Activated naive CD8-positive, alpha-beta T cell treated with anti-CD3 and anti-CD28 coated beads, Interleukin-2, amount 50 U/mL, for 24 hours (primary cell): ENCODE measurements around the gene CSN1S1.
A peak's percentile ranks its signal among the peaks of the same experiment; 100 is the strongest.
"Not testable (repeated sequence)": the region's sequence is repeated elsewhere in the genome, so short reads cannot be mapped to it uniquely, and the experiment has no call there.

Experiments used
- ATAC-seq: fragments of 150-1000 bp; cut with Tn5 transposase; one replicate; pipeline ENCODE4 v1.10.0; 2021
- DNase-seq: peaks from one replicate; pipeline ENCODE4 v3.0.0; 2021
- H3K27ac Mint-ChIP-seq: one replicate; pipeline ENCODE4 v1.8.0; 2021; ENCODE audit warnings: mild to moderate bottlenecking, mixed read lengths
- H3K27me3 Mint-ChIP-seq: one replicate; pipeline ENCODE4 v1.8.0; 2021; ENCODE audit warnings: mixed read lengths
- H3K36me3 Mint-ChIP-seq: one replicate; pipeline ENCODE4 v1.8.0; 2021; ENCODE audit warnings: low read depth, mixed read lengths
- H3K4me1 Mint-ChIP-seq: one replicate; pipeline ENCODE4 v1.8.0; 2021; ENCODE audit warnings: mixed read lengths
- H3K4me3 Mint-ChIP-seq: one replicate; pipeline ENCODE4 v1.8.0; 2021; ENCODE audit warnings: mild to moderate bottlenecking, moderate library complexity, mixed read lengths
- H3K9me3 Mint-ChIP-seq: one replicate; pipeline ENCODE4 v1.8.0; 2021; ENCODE audit warnings: mixed read lengths

CSN1S1 gene, protein sequence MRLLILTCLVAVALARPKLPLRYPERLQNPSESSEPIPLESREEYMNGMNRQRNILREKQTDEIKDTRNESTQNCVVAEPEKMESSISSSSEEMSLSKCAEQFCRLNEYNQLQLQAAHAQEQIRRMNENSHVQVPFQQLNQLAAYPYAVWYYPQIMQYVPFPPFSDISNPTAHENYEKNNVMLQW

DNA sequence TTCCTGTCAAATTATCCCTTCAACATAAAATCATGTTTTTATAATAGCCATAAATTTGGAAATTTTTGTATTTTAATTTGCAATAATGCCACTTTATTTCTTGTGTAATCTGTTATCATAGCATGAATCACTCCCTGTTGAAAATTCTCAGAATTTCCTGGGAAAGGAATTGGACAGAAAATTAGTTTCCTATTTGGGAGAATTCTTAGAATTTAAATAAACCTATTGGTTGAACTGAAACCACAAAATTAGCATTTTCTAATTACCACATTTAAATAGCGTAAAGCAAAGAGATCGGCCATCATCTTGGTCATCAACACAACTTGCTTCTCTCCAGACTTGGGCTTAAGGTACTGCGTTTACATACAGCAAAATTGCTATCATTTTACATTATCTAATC lies at the start of gene CSN1S1:
TSS of gene CSN1S1 (plus strand) at position 301 of the 400 bp plus-strand sequence. CDS start 1,488 bp downstream, outside the sequence.
- Mint-ChIP-seq H3K27ac (no peak within 1 kb of the TSS), H3K36me3 (no peaks in the 10 kb centered on the region), H3K27me3 (no peaks in the 10 kb centered on the region), H3K4me3 (no peak within 1 kb of the TSS), H3K9me3 (no peaks in the 10 kb centered on the region), H3K4me1 (no peaks in the 10 kb centered on the region)
- DNase-seq (no peak), ATAC-seq (no peak)

DNA sequence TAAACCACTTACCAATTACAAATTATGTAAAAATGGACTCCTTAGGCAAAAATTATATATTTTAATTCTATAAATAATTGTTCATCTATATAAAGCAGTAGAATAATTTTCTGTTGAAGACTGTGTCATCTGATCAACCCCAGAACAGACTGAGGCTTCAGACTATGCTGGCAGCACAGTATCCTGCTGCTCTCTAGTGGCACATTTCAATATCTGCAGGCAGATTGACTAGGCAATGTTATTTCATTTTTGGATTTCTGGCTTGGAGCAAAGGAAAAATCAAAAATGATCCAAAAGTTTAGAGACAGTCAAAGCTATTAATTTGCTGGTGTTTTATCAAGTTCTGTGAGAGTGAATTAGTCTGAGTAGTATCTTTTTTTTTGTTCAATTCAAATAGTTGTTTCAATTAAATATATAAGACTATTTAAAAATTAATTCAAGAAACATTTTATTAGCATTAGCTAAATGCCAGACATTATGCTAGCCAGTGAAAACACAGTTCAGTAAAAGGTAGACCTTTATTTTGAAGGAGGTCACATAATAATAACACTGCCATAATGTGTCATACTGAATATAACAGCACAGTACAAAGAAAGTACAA lies 49.6 kb upstream of the CSN1S1 start:
- Mint-ChIP-seq H3K4me3 (no peak overlapping the region), H3K9me3 (no peaks in the 10 kb centered on the region), H3K27ac (no peak overlapping the region), H3K36me3 (no peaks in the 10 kb centered on the region), H3K4me1 (no peaks in the 10 kb centered on the region), H3K27me3 (no peaks in the 10 kb centered on the region)
- no peak for ATAC-seq
- peak; percentile 6 for DNase-seq

DNA sequence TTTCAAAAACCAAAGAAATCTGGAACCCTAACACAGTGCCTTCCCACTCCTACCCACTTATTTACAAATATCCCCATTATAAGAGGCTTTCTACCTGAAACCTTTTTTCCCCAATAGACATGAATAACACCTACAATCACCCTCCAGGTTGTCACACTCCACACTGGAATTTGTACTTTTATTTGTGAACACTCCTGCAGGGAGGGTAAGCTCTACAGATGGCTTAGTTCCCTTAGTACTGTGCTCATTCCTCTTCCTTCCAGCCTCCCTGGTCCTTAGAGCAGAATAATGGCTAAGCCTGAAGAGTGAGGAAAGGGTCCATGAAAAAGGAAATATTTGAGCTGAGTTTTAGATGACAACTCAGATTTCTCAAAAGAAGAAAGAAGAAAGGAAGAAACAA lies 48.7 kb upstream of the CSN1S1 start:
- Mint-ChIP-seq H3K9me3 (no peaks in the 10 kb centered on the region), H3K27me3 (no peaks in the 10 kb centered on the region), H3K4me3 (no peak overlapping the region), H3K4me1 (no peaks in the 10 kb centered on the region), H3K36me3 (no peaks in the 10 kb centered on the region), H3K27ac (no peak overlapping the region)
- DNase-seq (no peak), ATAC-seq (no peak)

DNA sequence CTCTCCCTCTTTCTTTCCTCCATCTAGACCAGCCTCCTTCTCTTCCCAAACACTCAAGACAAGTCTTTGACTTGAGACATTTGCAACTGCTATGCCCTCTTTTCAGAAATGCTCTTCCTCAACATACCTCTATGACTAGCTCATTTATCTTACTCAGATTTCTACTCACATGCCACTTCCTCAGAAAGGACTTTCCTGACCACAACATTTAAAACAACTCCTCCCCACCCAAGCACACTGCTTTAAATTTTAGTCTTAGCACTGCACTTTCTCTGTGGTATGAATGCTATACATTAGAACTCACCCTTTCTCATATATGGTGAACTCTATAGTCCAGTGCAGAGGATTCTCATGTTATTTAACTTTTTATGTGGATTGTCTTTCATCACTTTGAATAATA lies 42.5 kb upstream of the CSN1S1 start:
- H3K9me3 Mint-ChIP-seq: no peaks in the 10 kb centered on the region
- H3K4me3 Mint-ChIP-seq: no peak overlapping the region
- no peak for DNase-seq
- peaks cover 4% of the 10 kb centered on the region for H3K27me3 Mint-ChIP-seq
- ATAC-seq: no peak
- no peak overlapping the region for H3K27ac Mint-ChIP-seq
- H3K36me3 Mint-ChIP-seq: no peaks in the 10 kb centered on the region
- peaks cover 2% of the 10 kb centered on the region for H3K4me1 Mint-ChIP-seq

DNA sequence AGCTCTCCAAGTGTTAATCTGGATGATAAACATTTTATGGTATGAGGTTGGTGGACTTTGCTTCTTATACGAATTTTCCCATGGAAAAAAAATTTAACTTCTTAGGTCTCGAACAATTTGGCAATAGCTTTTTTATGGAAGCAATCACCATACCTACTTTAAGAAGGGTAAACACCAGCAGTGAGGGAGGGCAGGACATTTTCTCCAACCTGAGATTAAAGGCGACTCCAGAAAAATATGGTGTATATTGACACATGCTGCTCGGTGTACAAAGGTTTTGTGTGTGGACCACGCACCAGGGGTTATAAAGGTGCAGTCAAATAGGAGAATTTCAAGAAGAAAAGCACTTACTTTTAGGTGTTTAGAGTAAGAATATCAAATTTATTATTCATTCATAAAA lies 36.7 kb upstream of the CSN1S1 start:
- Mint-ChIP-seq H3K27ac (no peak overlapping the region), H3K4me3 (no peak overlapping the region), H3K4me1 (no peaks in the 10 kb centered on the region), H3K36me3 (no peaks in the 10 kb centered on the region), H3K27me3 (peaks cover 3% of the 10 kb centered on the region), H3K9me3 (no peaks in the 10 kb centered on the region)
- DNase-seq (no peak), ATAC-seq (no peak)

DNA sequence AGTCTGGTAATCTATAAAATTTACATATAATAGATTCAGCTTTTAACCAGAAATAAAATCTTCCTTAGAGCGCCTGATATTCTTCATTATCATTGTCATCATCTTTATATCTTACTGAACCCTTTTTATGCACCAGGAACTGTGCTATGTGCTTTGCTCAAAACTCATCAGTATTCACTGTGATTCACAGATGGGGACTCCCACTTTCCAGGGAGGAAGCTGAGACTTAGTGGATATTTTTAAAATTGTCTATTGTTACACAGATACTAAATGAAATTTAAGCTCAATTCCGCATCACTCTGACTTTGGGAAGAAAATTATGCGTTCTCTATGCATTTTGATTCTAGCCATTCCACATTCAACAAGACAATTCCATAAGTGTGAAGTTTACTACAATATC lies 36.1 kb upstream of the CSN1S1 start:
- no peaks in the 10 kb centered on the region for H3K36me3 Mint-ChIP-seq
- no peak for ATAC-seq
- H3K4me3 Mint-ChIP-seq: no peak overlapping the region
- no peaks in the 10 kb centered on the region for H3K9me3 Mint-ChIP-seq
- H3K27ac Mint-ChIP-seq: no peak overlapping the region
- peaks cover 3% of the 10 kb centered on the region for H3K27me3 Mint-ChIP-seq
- DNase-seq: no peak
- H3K4me1 Mint-ChIP-seq: no peaks in the 10 kb centered on the region

DNA sequence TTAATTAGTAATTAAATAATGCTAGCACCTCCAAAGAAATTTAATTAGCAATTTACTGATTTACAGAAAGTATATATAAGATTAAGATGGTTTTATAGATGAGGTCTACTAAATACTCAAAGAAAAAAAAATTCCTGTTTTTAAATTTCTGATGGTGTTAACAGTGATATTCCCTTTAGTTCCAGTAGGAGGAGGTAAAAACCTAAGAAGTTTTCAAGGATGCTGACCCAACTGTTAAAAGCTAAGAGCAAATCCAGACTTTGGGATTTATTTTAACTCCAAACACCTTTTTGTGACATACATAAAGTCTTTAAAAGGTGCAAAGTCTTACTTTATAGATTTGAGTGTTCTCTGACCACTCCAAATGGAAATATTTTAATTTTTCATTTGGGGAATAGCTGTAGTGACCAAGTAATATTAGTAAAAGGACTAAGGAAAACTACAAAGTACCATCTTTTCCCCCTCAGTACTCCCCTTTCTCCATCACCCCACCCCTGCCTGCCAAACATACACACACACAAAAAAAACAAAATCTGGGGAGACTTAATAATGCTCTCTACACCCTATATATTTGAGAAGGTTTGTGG lies 34.2 kb upstream of the CSN1S1 start:
- peaks cover 5% of the 10 kb centered on the region for H3K27me3 Mint-ChIP-seq

DNA sequence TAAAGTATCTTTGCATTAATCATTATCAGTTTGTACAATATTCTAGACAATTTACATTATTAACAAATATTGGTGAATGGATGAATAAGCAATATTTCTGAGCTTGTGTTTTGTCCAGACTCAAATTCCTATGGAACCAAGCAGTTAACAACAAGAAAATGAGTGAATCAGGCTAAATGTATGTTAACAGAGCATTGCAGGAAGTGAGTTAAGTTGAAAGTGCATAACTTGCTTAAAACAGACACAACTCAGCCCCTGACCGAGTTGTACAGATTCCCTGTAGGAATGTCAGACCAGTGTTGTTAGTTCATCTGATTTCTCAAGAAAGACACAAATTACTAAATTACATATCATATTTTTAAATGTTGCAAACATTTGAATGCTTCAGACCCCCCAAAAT lies 23.7 kb upstream of the CSN1S1 start:
- Mint-ChIP-seq H3K27ac (no peak overlapping the region), H3K27me3 (no peaks in the 10 kb centered on the region), H3K36me3 (no peaks in the 10 kb centered on the region), H3K4me3 (no peak overlapping the region), H3K4me1 (no peaks in the 10 kb centered on the region), H3K9me3 (no peaks in the 10 kb centered on the region)
- no peak for ATAC-seq
- no peak for DNase-seq

More for the DNA sequence above, 34.2 kb upstream of the CSN1S1 start:
- no peaks in the 10 kb centered on the region for H3K4me1 Mint-ChIP-seq
- H3K36me3 Mint-ChIP-seq: no peaks in the 10 kb centered on the region
- no peaks in the 10 kb centered on the region for H3K9me3 Mint-ChIP-seq
- ATAC-seq (no peak), DNase-seq (no peak)
- no peak overlapping the region for H3K4me3 Mint-ChIP-seq
- no peak overlapping the region for H3K27ac Mint-ChIP-seq

DNA sequence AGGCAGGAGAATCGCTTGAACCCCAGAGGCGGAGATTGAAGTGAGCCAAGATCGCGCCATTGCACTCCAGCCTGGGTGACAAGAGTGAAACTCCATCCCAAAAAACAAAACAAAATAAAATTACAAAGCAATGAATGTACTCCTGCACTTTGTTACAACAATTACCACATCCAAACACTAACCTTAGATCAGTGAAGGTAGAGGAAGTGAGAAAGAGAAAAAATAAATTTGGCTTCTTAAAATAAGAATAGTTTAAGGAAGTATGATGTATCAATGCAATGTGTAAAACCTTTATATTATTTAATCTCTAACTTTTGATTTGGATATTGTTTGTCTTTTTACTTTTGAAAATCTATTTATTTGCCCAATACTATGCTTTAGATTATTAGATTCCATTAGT lies 21.7 kb upstream of the CSN1S1 start:
- ATAC-seq: no peak
- H3K27ac Mint-ChIP-seq: no peak overlapping the region
- DNase-seq: no peak
- H3K4me1 Mint-ChIP-seq: no peaks in the 10 kb centered on the region
- H3K9me3 Mint-ChIP-seq: no peaks in the 10 kb centered on the region
- no peaks in the 10 kb centered on the region for H3K36me3 Mint-ChIP-seq
- peaks cover 3% of the 10 kb centered on the region for H3K27me3 Mint-ChIP-seq
- no peak overlapping the region for H3K4me3 Mint-ChIP-seq

DNA sequence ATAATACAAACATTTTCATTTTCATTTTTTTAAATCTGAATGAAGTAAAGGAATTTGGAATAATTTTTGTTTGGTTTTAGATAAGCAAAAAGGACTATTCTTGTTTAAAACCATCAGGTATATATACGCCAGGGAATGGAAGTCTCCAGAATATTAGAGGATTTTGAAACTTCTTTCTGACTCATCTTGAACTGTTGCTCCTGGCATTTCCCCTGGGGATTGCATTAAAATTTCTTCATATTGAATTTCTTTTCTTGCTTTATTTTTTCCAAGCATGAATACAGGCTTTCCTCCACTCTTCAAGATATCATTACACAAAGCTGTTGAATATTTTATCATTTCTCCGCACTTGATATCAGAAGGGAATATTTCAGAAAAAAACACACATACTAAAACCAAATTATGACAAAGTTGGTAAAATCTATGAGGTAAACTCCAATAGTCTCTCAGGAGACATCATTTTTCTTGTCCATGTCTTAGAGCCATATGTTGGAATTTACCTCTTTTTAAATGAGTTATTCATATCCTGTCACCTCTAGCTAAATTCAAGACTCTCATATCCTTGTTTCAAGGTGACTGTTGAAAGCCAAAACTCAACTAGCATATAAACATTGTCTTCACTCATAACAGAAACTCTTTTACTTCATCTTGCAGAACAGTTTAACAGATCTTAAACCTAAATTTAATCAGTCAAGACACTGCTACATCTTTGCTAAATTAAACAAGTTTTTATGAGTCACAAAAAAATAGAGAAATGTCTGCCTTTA lies 20.7 kb upstream of the CSN1S1 start:
- DNase-seq: no peak
- no peak for ATAC-seq
- no peaks in the 10 kb centered on the region for H3K4me1 Mint-ChIP-seq
- H3K4me3 Mint-ChIP-seq: no peak overlapping the region
- no peaks in the 10 kb centered on the region for H3K9me3 Mint-ChIP-seq
- no peaks in the 10 kb centered on the region for H3K36me3 Mint-ChIP-seq
- H3K27me3 Mint-ChIP-seq: peaks cover 3% of the 10 kb centered on the region
- H3K27ac Mint-ChIP-seq: no peak overlapping the region

DNA sequence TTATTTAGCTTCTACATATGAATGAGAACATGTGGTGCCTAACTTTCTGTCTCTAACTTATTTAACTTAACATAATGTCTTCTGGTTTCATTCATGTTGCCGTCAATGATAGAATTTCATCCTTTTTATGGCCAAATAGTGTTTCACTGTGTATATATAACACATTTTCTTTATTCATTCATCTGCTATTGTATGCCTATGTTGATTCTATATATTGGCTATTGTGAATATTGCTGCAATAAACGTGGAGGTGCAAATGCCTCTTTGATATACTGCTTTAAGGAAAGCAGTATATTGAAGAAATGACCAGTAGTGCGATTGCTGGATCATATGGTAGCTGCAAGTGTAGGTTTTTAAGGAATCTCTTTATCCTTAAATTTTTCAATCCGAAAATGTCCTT lies 10.0 kb upstream of the CSN1S1 start:
- Mint-ChIP-seq H3K9me3 (no peaks in the 10 kb centered on the region), H3K4me1 (no peaks in the 10 kb centered on the region), H3K27me3 (peaks cover 2% of the 10 kb centered on the region), H3K27ac (no peak overlapping the region), H3K36me3 (no peaks in the 10 kb centered on the region), H3K4me3 (no peak overlapping the region)
- no peak for DNase-seq
- ATAC-seq: no peak

DNA sequence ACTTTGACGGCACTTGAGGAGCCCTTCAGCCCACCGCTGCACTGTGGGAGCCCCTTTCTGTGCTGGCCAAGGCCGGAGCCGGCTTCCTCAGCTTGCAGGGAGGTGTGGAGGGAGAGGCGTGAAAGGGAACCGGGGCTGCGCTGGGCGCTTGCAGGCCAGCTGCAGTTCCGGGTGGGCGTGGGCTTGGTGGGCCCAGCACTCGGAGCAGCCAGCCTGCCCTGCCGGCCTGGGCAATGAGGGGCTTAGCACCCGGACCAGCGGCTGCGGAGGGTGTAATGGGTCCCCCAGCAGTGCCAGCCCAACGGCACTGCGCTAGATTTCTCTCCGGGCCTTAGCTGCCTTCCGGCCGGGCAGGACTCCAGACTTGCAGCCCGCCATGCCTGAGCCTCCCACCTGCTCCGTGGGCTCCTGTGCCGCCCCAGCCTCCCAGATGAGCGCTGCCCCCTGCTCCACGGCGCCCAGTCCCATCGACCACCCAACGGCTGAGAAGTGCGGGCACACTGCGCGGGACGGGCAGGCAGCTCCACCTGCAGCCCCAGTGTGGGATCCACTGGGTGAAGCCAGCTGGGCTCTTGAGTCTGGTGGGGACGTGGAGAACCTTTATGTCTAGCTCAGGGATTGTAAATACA lies 7.0 kb upstream of the CSN1S1 start:
- H3K36me3 Mint-ChIP-seq, H3K9me3 Mint-ChIP-seq, ATAC-seq, H3K27ac Mint-ChIP-seq, H3K4me1 Mint-ChIP-seq, H3K27me3 Mint-ChIP-seq, H3K4me3 Mint-ChIP-seq, DNase-seq: not testable (repeated sequence)

DNA sequence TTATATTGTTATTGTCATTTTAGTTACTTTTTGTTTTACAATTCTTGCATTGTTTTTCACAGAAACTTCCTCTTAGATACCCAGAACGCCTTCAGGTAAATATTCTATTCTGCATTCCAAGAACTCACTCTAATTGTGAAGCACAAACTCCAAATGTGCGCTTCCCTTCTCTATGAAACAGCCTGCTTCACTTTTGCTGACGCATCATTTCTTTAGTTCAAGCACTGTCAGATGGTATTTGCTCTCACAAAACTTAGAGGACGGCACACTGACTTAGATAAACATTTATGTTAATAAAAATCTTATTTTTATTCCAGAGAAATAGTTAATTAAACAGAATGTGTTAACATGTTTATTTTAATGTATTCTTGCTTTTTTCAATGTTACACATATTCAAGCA lies 3.3 kb downstream of the CSN1S1 start:
- no peaks in the 10 kb centered on the region for H3K9me3 Mint-ChIP-seq
- ATAC-seq: no peak
- no peaks in the 10 kb centered on the region for H3K27me3 Mint-ChIP-seq
- no peak overlapping the region for H3K27ac Mint-ChIP-seq
- H3K36me3 Mint-ChIP-seq: no peaks in the 10 kb centered on the region
- H3K4me1 Mint-ChIP-seq: no peaks in the 10 kb centered on the region
- no peak overlapping the region for H3K4me3 Mint-ChIP-seq
- DNase-seq: no peak

DNA sequence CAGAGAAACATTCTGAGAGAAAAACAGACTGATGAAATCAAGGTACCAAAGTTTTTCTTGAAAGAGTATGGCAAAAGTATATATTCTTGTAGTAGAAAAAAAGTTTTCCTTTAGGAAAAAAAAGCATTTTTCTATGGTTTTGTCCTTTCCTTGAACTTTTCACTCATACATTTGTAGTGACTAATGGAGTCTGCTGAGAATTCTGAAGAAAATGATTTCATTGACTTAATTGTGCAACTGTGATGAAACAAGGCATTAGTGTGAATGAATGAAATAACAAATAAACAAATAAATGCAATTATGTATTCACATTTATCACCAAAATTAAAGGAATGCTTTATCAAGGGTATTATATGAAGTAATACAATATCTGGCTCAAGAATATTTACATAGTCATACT lies 5.7 kb downstream of the CSN1S1 start:
- ATAC-seq (no peak), DNase-seq (no peak)
- no peaks in the 10 kb centered on the region for H3K27me3 Mint-ChIP-seq
- no peaks in the 10 kb centered on the region for H3K4me1 Mint-ChIP-seq
- H3K4me3 Mint-ChIP-seq: no peak overlapping the region
- no peaks in the 10 kb centered on the region for H3K36me3 Mint-ChIP-seq
- H3K9me3 Mint-ChIP-seq: no peaks in the 10 kb centered on the region
- H3K27ac Mint-ChIP-seq: no peak overlapping the region

DNA sequence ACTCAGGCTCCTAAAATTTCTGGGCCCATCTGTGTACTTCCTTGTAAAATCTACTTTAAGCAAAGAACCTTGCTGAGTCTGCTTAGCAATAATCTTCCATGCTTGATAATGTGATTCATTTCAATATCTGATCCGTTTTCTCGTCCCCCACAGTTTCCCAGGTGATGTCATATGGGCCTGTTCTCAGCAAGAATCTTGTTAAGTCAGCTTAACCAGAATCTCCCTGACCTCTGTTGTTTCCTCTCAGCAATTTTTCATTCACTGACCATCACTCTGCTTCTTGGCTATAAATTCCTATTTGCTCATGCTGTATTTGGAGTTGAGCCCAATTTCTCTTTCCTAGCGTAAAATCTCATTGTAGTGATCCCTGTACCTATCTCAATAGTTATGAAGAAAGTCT lies 20.7 kb downstream of the CSN1S1 start:
- no peak for DNase-seq
- no peaks in the 10 kb centered on the region for H3K9me3 Mint-ChIP-seq
- no peaks in the 10 kb centered on the region for H3K36me3 Mint-ChIP-seq
- H3K4me3 Mint-ChIP-seq: no peak overlapping the region
- H3K27me3 Mint-ChIP-seq: no peaks in the 10 kb centered on the region
- no peak for ATAC-seq
- H3K4me1 Mint-ChIP-seq: no peaks in the 10 kb centered on the region
- H3K27ac Mint-ChIP-seq: no peak overlapping the region
